HG03175 (cell line): ENCODE measurements around the gene ZNF79.

Experiments
- ATAC-seq: cut with Tn5 transposase; IDR thresholded peaks from one replicate; pipeline ENCODE4 v1.9.1; 2021; ENCODE audit warnings: mild to moderate bottlenecking, moderate library complexity; ENCODE audit not compliant: unreplicated experiment

The ZNF79 gene

DNA sequence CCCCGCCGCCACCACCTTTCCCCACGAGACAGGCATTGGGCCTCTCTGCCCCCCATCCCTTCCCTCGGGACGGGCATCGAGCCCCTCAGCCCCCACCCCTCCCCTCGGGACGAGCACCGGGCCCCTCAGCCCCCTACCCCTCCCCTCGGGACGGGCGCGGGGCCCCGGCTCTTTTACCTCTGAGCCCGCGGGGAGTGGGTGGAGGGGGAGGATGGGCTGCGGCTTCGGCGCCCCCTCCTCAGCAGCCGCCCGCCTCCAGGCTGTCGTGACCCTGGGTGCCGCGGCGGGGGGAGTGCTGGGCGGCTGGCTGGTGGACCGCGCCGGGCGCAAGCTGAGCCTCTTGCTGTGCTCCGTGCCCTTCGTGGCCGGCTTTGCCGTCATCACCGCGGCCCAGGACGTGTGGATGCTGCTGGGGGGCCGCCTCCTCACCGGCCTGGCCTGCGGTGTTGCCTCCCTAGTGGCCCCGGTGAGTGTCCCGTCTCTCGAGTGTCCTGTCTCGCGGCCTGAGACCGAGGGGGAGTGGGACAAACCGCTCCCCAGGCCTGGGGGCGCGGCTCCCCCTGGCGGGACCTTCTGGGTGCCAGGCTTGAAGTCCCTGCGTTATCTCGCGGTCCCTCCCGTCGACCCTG lies 26.4 kb upstream of the ZNF79 start:
- ATAC-seq = no peak

DNA sequence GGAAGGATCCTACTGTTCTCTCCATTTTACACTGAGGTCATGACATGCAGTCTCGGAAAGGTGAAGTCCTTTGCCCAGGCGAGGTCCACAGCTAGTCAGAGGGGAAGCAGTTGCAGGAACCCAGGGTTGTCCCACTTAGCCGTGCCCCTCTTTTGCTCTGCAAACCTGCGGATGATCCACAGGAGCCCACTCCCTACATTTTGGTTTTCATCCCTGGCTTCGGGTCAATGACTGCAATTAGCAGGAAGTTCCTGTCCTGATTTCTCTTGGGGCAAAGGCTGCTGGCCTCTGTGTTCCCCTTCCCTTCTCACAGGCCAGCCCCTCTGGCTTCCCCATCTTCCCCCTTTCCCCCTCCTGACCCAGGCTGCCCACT lies 25.9 kb upstream of the ZNF79 start:
- ATAC-seq = no peak

GRCh38 chr9:127398715-127399400 lies 25.3 kb upstream of the ZNF79 start:
- no peak for ATAC-seq

GRCh38 chr9:127399736-127400269 lies 24.4 kb upstream of the ZNF79 start:
- ATAC-seq = no peak

GRCh38 chr9:127402401-127403090 lies 21.6 kb upstream of the ZNF79 start:
- no peak for ATAC-seq

- ATAC-seq = no peak
Measured at GRCh38 chr9:127403507-127404192, 20.5 kb upstream of the ZNF79 start.

GRCh38 chr9:127404631-127405030 lies 19.6 kb upstream of the ZNF79 start:
- no peak for ATAC-seq

DNA sequence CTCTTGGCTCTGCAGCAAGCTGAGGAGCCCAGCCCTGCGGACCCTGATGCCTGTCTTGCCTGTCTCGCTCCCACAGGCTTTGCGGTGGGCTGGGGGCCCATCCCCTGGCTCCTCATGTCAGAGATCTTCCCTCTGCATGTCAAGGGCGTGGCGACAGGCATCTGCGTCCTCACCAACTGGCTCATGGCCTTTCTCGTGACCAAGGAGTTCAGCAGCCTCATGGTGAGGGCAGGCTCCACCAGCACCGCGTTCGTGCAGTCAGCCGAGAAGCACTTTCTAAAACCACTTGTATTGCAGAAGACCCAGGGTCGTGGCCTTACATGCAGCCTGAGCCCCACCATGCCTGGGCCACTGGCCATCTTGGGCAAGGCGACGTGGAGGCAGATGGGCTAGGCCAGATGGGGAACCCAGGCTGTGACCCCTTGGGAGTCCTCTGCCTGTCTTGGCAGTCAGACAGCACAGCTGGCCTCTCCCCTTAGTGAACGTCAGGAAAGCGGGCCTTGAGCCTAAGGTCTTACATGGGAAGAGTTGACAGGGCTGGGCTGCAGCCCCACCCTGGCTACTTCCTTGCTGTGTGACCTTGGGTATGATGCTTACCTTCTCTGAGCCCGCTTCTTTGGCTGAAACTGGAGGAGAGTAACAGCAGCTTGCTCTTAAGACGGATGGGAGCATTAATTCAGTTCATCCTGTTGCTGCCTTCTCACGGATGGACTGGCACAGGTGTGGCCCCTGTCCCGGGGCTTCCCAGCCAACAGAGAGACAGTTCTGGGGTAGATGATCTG lies 18.6 kb upstream of the ZNF79 start:
- no peak for ATAC-seq

DNA sequence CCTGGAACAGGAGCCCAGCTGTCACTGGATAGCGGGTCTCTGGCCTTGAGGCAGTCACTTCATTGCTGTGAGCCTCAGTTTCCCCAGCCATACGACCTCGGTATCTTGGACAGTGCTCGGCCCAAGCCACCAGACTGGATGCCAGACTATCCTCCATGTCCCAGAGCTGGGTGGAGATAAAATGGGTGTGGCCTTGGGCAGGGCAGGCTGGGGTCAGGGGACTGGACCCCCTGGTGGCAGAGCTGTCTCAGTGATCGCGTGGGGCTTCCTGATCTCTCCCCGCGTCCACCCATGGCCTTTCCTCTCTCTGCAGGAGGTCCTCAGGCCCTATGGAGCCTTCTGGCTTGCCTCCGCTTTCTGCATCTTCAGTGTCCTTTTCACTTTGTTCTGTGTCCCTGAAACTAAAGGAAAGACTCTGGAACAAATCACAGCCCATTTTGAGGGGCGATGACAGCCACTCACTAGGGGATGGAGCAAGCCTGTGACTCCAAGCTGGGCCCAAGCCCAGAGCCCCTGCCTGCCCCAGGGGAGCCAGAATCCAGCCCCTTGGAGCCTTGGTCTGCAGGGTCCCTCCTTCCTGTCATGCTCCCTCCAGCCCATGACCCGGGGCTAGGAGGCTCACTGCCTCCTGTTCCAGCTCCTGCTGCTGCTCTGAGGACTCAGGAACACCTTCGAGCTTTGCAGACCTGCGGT lies 17.2 kb upstream of the ZNF79 start:
- no peak for ATAC-seq

GRCh38 chr9:127407492-127407843 lies 16.7 kb upstream of the ZNF79 start:
- no peak for ATAC-seq

GRCh38 chr9:127411122-127411521 lies 13.1 kb upstream of the ZNF79 start:
- ATAC-seq = no peak

DNA sequence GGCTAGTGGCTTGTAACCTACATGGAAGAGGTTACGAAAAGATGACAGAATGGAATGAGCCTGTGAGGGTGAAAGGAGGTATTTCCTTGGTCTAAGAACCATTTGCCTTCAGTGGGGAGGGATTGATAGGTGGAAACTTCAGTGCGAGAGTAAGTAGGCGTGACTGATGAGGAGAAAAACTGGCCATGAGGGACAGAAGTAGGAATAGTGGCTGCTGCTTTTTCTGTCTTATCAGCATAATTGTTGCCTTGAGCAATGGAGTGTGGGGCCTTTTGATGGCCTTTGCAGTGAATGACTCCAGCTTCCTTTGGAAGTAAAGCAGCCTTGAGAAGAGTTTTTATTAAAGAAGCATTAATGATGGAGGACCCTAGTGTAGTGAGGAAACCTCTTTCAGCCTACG lies 9.0 kb upstream of the ZNF79 start:
- ATAC-seq = no peak

GRCh38 chr9:127415657-127416056 lies 8.5 kb upstream of the ZNF79 start:
- ATAC-seq = no peak

- no peak for ATAC-seq
Measured at GRCh38 chr9:127417131-127418036, 6.8 kb upstream of the ZNF79 start.

GRCh38 chr9:127418037-127418471 lies 6.1 kb upstream of the ZNF79 start:
- ATAC-seq = no peak

- ATAC-seq = no peak
Measured at GRCh38 chr9:127419348-127419747, 4.8 kb upstream of the ZNF79 start.

DNA sequence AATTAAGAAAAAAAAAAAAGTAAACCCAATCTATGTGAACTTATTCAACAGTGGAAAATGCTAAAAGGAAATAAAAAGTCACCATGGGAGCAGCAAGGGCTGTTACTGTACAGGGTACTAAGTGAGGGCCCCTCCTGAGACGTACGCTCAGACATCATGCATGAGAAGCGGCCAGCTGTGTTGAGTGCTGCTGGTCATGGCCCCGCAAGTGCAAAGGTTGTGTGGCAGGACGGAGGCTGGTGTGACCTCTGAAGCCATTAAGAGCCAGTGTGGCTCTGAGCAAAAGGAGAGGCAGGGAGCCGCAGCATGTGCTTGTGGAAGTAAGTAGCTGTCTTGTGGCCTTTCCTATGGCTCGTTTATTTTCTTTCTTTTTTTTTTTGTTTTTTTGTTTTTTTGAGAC lies 3.1 kb upstream of the ZNF79 start:
- ATAC-seq = no peak

DNA sequence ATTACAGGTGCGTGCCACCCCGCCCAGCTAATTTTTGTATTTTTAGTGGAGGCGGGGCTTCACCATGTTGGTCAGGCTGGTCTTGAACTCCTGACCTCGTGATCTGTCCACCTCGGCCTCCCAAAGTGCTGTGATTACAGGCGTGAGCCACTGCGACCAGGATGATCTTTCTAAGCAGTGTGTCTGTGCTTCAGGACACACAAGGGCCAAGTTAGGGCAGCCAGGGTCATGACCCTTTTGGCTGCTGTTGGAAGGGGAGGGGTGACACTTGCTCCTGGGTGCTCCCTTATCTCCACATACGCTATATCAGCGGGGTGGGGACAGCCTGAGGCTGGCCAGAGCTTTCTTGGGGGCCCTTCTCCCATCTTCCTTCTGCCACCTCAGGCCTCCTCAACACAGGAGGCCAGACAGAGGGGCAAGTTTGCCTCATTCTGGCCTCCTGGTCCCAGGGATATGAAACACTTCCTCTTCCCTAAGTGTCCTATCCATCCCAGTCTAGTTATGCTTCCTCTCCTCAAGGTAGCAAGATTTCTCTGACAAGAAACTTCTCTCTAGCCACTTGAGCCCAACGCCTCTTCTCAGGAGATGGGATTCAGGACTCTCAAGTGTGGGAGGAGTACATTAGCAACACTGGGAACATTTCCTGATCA lies 1.9 kb upstream of the ZNF79 start:
- ATAC-seq = no peak

GRCh38 chr9:127422787-127423186 lies 1.4 kb upstream of the ZNF79 start:
- ATAC-seq = no peak
